Stimulated activated naive B cell treated with anti-CD40 and anti-IgM and Interleukin-4, amounts not matched to agents 10 μg/mL and 1 μg/mL and 100 μg/mL, for 72 hours (primary cell): ENCODE results near the gene GADD45GIP1.

Source experiments
- ATAC-seq, 2 donors: fragments of 150-1000 bp; cut with Tn5 transposase; replicated peaks; 2 replicates each; pipeline ENCODE4 v1.10.0; 2021; ENCODE audit warnings: moderate library complexity in 1 of 2
- DNase-seq: peaks from one replicate; pipeline ENCODE4 v3.0.0; 2021
- H3K27ac Mint-ChIP-seq: one replicate; pipeline ENCODE4 v1.8.0; 2022; ENCODE audit warnings: mild to moderate bottlenecking, mixed read lengths
- H3K27me3 Mint-ChIP-seq, 2 donors: one replicate each; pipeline ENCODE4 v1.8.0; 2022; ENCODE audit warnings: mixed read lengths in 2 of 2
- H3K36me3 Mint-ChIP-seq, 2 donors: one replicate each; pipeline ENCODE4 v1.8.0; 2022; ENCODE audit warnings: mixed read lengths in 2 of 2, mild to moderate bottlenecking in 1 of 2
- H3K4me1 Mint-ChIP-seq, 2 donors: one replicate each; pipeline ENCODE4 v1.8.0; 2022; ENCODE audit warnings: mixed read lengths in 2 of 2, mild to moderate bottlenecking in 1 of 2
- H3K4me3 Mint-ChIP-seq, 2 donors: one replicate each; pipeline ENCODE4 v1.8.0; 2022; ENCODE audit warnings: mild to moderate bottlenecking in 2 of 2, mixed read lengths in 2 of 2, moderate library complexity in 1 of 2
- H3K9me3 Mint-ChIP-seq, 2 donors: one replicate each; pipeline ENCODE4 v1.8.0; 2022; ENCODE audit warnings: mixed read lengths in 2 of 2, mild to moderate bottlenecking in 1 of 2

The GADD45GIP1 gene

GRCh38 chr19:12956446-12957388, at the start of gene GADD45GIP1:
TSS of gene GADD45GIP1 (minus strand) at chr19:12957223. CDS start at chr19:12957212, 11 bp downstream.
- Mint-ChIP-seq H3K36me3 (peaks cover 18 to 36% of the 10 kb centered on the region in 2 donors), H3K4me3 (peak within 1 kb of the TSS; percentile 95 to 96), H3K4me1 (peaks cover 32 to 41% of the 10 kb centered on the region in 2 donors), H3K27me3 (no peaks in the 10 kb centered on the region), H3K9me3 (no peaks in the 10 kb centered on the region), H3K27ac (peak within 1 kb of the TSS; percentile 100)
- DNase-seq (peak; percentile 84), ATAC-seq (peak; percentile 93 to 95)

GRCh38 chr19:13005861-13006370, 48.9 kb upstream of the GADD45GIP1 start:
- H3K4me1 Mint-ChIP-seq = peaks cover 4 to 10% of the 10 kb centered on the region in 2 donors
- H3K27me3 Mint-ChIP-seq = peaks cover 40% of the 10 kb centered on the region in 2 donors
- peak overlapping the region; percentile 71 for H3K27ac Mint-ChIP-seq

DNA sequence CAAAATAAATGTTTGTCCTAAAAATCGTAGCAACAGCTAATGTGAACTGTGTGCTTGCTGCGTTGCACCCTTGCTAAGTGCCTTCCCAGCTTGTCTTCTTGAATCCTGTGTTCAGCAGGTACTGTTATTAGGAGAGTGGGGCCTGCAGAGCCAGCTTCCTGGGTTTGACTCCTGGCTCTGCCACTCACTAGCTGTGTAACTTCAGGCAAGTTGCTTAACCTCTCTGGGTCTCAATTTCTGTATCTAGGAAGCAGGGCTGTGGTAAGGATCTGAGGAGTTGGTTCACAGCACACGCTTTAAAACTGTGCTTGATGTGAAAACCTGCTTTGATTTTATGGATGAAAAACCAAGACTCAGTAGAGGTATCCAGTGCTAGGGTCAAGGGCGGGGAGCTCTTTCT, 48.2 kb upstream of the GADD45GIP1 start:
- no peak overlapping the region for H3K27ac Mint-ChIP-seq
- ATAC-seq = no peak
- no peak overlapping the region for H3K4me3 Mint-ChIP-seq

More at GRCh38 chr19:13005861-13006370, 48.9 kb upstream of the GADD45GIP1 start:
- ATAC-seq (no peak), DNase-seq (no peak)
- no peaks in the 10 kb centered on the region for H3K9me3 Mint-ChIP-seq
- H3K36me3 Mint-ChIP-seq = peaks cover 0 to 2% of the 10 kb centered on the region in 2 donors
- H3K4me3 Mint-ChIP-seq = no peak overlapping the region

DNA sequence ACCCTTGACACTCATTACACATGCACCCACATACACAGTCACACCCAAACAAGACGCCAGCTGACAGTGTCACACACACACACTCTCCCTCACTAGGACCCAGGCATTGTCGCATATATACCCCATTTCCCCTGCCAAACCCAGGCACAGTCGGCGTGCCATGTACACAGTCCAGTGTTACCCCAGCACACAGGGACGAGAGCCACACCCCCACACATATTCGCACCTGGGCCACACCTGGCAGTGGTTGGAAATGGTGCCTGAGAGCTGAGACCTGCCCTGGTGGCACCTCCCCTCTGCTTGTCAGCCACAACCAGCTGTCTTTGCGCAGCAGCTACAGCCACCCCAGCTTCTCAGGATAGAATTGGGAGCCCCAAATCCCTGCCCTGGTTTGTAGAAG, 47.2 kb upstream of the GADD45GIP1 start:
- peaks cover 24 to 28% of the 10 kb centered on the region in 2 donors for H3K27me3 Mint-ChIP-seq
- H3K36me3 Mint-ChIP-seq = peaks cover 0 to 2% of the 10 kb centered on the region in 2 donors
- H3K9me3 Mint-ChIP-seq = no peaks in the 10 kb centered on the region
- ATAC-seq = no peak
- no peak overlapping the region for H3K4me3 Mint-ChIP-seq
- DNase-seq = no peak
- no peaks in the 10 kb centered on the region for H3K4me1 Mint-ChIP-seq
- no peak overlapping the region for H3K27ac Mint-ChIP-seq

More for the DNA sequence above, 48.2 kb upstream of the GADD45GIP1 start:
- H3K9me3 Mint-ChIP-seq = no peaks in the 10 kb centered on the region
- H3K36me3 Mint-ChIP-seq = peaks cover 0 to 2% of the 10 kb centered on the region in 2 donors
- H3K27me3 Mint-ChIP-seq = peaks cover 33 to 34% of the 10 kb centered on the region in 2 donors
- no peak for DNase-seq
- H3K4me1 Mint-ChIP-seq = peaks cover under 1 to 4% of the 10 kb centered on the region in 2 donors

DNA sequence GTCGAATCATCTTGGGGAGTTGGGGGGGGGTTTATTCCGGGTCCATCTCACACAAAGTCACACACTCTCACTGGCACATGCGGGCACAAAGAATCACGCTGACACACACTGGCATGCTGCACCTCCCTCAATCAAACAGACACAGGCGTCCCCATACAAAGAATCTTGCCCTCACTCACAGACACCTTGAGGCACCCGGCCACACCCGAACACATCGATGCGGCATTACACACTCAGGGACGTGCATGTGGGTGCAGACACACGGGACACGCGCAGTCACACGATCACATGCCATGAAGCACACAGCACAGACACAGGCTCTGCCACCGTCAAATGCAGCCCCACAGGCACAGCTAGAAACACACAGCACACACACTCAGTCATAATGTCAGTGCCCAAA, 46.1 kb upstream of the GADD45GIP1 start:
- Mint-ChIP-seq H3K36me3 (peaks cover 0 to 2% of the 10 kb centered on the region in 2 donors), H3K27ac (no peak overlapping the region), H3K4me3 (no peak overlapping the region), H3K27me3 (peaks cover 14 to 17% of the 10 kb centered on the region in 2 donors), H3K9me3 (no peaks in the 10 kb centered on the region), H3K4me1 (no peaks in the 10 kb centered on the region)
- ATAC-seq (no peak), DNase-seq (no peak)

- H3K9me3 Mint-ChIP-seq = no peaks in the 10 kb centered on the region
- peaks cover 13 to 17% of the 10 kb centered on the region in 2 donors for H3K27me3 Mint-ChIP-seq
- H3K27ac Mint-ChIP-seq = no peak overlapping the region
- no peak overlapping the region for H3K4me3 Mint-ChIP-seq
- H3K4me1 Mint-ChIP-seq = no peaks in the 10 kb centered on the region
- H3K36me3 Mint-ChIP-seq = peaks cover 0 to 2% of the 10 kb centered on the region in 2 donors
- no peak for DNase-seq
- no peak for ATAC-seq
Measured at GRCh38 chr19:13002166-13002898, 45.3 kb upstream of the GADD45GIP1 start.

DNA sequence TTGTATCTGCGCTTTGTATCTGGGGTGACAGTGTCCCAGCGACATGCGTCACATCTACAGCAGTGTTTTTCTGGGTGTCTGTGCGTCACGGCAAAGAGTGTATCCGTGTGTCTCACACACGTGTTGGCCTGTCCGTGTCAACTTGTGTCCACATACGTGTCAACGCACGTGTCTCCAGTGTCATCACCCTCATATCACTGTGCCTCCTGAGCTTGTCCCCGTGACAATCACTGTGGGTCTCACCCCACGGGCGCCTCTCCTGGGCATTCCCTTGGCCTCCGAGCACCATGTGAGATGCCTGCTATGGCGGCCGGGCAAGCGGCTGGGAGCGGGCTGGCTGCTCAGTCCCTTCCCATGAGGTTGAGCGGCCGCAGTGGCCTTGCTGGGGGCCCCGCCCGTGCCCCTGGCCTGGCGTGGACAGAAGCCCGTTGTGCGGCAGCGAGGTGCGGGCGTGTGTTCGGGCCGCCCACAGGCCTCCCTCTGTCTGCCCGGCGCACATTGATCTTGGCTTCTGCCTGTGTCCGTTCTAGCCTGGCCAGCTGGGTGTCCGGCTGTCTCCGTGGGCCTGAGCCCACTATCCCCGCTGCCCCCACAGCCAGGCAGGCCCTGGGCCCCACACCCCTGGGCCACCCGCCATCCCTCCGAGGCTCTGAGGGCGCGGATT, 44.6 kb upstream of the GADD45GIP1 start:
- ATAC-seq = no peak
- no peak overlapping the region for H3K4me3 Mint-ChIP-seq
- H3K27ac Mint-ChIP-seq = no peak overlapping the region
- H3K9me3 Mint-ChIP-seq = no peaks in the 10 kb centered on the region
- peaks cover 13 to 21% of the 10 kb centered on the region in 2 donors for H3K27me3 Mint-ChIP-seq
- DNase-seq = no peak
- H3K36me3 Mint-ChIP-seq = peaks cover 0 to 2% of the 10 kb centered on the region in 2 donors
- no peaks in the 10 kb centered on the region for H3K4me1 Mint-ChIP-seq

DNA sequence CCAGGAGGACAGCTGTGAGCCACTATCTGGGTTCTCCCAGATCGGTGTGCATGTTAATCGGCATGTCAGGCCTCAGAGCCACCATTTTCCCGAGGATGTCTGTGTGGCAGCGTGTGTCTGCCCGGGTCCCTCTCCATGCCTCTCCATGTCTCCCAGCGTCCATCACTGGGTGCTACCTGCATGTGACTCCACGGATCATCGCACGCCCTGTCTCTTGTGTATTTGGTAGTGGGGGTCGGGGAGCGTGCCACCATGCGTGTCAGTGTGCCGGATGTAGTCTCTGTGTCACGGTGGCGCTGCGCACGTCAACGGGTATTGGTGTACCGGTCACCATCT, 44.1 kb upstream of the GADD45GIP1 start:
- no peaks in the 10 kb centered on the region for H3K9me3 Mint-ChIP-seq
- no peak overlapping the region for H3K4me3 Mint-ChIP-seq
- DNase-seq (no peak), ATAC-seq (no peak)
- H3K27me3 Mint-ChIP-seq = peaks cover 13 to 22% of the 10 kb centered on the region in 2 donors
- peaks cover 0 to 2% of the 10 kb centered on the region in 2 donors for H3K4me1 Mint-ChIP-seq
- peaks cover 0 to 2% of the 10 kb centered on the region in 2 donors for H3K36me3 Mint-ChIP-seq
- no peak overlapping the region for H3K27ac Mint-ChIP-seq

- Mint-ChIP-seq H3K27ac (no peak overlapping the region), H3K4me3 (no peak overlapping the region), H3K36me3 (peaks cover 2 to 3% of the 10 kb centered on the region in 2 donors)
Measured at GRCh38 chr19:12997967-12998940, 41.2 kb upstream of the GADD45GIP1 start.

DNA sequence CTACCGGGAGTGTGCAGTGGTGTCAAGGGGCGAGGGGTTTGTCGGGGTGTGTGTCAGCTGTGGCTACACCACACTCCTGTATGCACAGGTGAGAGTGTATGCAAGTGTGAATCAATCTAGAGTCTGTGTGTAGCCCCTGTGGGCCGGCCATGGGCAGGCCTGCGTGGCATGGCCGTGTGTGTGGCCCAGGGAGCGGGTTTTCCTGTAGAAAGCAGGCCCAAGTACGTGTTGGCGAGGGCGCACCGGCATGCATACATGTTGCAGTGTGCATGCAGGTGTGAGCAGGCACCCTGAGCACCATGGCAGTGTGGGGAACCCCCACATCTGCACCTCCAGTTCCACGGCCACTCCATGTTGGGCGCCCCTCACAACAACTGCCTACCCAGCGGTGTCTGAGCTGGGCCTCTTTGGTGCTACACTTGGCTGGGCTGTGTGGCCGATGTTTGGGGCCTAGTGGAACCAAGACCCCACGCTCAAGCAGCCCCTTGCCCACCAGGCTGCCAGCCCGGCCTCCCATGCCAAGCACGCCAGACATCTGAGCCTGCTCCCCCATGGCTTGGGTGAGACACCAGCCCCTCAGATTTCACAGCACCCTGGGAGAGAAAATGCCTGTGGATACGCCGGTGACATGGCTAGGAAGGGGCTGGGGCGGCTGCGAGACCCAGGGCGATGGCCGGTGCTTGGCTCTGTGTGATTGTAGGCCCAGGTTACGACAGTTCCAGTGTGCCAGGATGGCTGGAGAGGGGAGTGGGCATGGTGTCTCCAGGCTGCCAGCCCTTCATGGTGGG, 40.4 kb upstream of the GADD45GIP1 start:
- Mint-ChIP-seq H3K36me3 (peaks cover 0 to 3% of the 10 kb centered on the region in 2 donors), H3K4me3 (peak overlapping the region in 1 of 2 donors; percentile 46), H3K4me1 (peaks cover 8 to 13% of the 10 kb centered on the region in 2 donors)

More at GRCh38 chr19:12997967-12998940, 41.2 kb upstream of the GADD45GIP1 start:
- peaks cover 16 to 36% of the 10 kb centered on the region in 2 donors for H3K27me3 Mint-ChIP-seq
- peaks cover 8 to 13% of the 10 kb centered on the region in 2 donors for H3K4me1 Mint-ChIP-seq
- ATAC-seq (no peak), DNase-seq (no peak)
- H3K9me3 Mint-ChIP-seq = no peaks in the 10 kb centered on the region

DNA sequence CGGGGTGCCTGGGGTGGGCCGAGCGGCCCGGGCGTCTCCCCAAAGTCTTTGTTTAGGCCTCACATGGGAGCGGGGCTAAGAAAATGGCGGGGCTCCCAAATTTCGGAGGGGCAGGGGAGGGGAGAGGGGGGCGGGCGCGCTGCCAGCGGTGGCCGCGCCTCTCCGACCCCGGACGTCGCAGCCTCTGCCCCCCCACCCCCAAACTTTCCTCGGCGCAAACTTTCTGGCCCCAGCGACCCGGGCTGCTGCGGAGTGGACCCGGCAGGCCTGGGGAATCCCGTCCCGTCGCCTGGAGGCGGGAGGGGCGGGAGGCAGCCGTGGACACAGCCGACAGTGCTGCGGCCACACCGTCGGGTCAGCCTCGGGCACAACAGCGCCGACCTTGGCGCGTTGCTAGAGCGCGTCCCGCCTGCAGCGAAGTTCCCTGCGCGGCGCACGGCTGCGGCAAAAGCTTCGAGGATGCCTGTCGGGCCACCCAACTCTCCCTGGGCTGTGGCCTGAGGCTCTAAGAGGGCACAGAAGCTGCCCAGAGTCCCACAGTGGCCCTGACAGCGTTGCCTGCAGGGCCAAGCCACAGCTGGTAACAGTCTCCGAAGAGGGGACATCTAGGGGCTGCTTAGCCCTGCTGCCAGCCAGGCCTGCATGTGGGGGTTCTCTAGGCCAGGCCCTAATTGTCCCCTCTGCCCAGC, 39.5 kb upstream of the GADD45GIP1 start:
- peak overlapping the region; percentile 47 to 90 for H3K4me3 Mint-ChIP-seq
- peaks cover 8 to 13% of the 10 kb centered on the region in 2 donors for H3K4me1 Mint-ChIP-seq
- peaks cover 12 to 32% of the 10 kb centered on the region in 2 donors for H3K27me3 Mint-ChIP-seq
- no peak for ATAC-seq
- no peak overlapping the region for H3K27ac Mint-ChIP-seq
- no peak for DNase-seq
- peaks cover 0 to 3% of the 10 kb centered on the region in 2 donors for H3K36me3 Mint-ChIP-seq
- no peaks in the 10 kb centered on the region for H3K9me3 Mint-ChIP-seq

More for the DNA sequence above, 40.4 kb upstream of the GADD45GIP1 start:
- peaks cover 12 to 32% of the 10 kb centered on the region in 2 donors for H3K27me3 Mint-ChIP-seq
- ATAC-seq (no peak), DNase-seq (no peak)
- H3K27ac Mint-ChIP-seq = no peak overlapping the region
- H3K9me3 Mint-ChIP-seq = no peaks in the 10 kb centered on the region
